CD8-positive, alpha-beta memory T cell (primary cell): ENCODE measurements around the gene TXNDC16. TPM values are rescaled to one million over a fixed set of nuclear protein-coding genes. Genes with fewer than 3 reads are reported as not detected.
"Not testable (repeated sequence)": the region's sequence is repeated elsewhere in the genome, so short reads cannot be mapped to it uniquely, and the experiment has no call there.

Experiments
- CTCF ChIA-PET: fragments of 350-600 bp; sonication (Branson Sonifier 250); formaldehyde crosslinking; loops from one replicate; lab custom pipeline; 2021; ENCODE audit warnings: antibody characterized with exemption; lab: Charles Lee
- POLR2A ChIA-PET: fragments of 350-600 bp; sonication (Branson Sonifier 250); formaldehyde crosslinking; loops from one replicate; lab custom pipeline; 2021; ENCODE audit warnings: antibody characterized with exemption; lab: Charles Lee
- DNase-seq, 5 donors: peaks; one replicate each; pipeline versions ENCODE4 v3.0.0 to v3.0.0-alpha.2; 2020 to 2022; ENCODE audit warnings: mixed read lengths in 1 of 5
- H3K27ac ChIP-seq: one replicate; pipeline ENCODE4 v1.7.0; 2013; ENCODE audit warnings: low read depth, mild to moderate bottlenecking, low read length, moderate library complexity
- H3K27me3 ChIP-seq: 2 replicates; pipeline ENCODE4 v1.7.0; 2013; ENCODE audit warnings: low read length, mild to moderate bottlenecking; ENCODE audit not compliant: insufficient read depth, poor library complexity, severe bottlenecking
- H3K36me3 ChIP-seq: 2 replicates; pipeline ENCODE4 v1.7.0; 2013; ENCODE audit warnings: mild to moderate bottlenecking, low read length, moderate library complexity; ENCODE audit not compliant: insufficient read depth
- H3K4me1 ChIP-seq: 2 replicates; pipeline ENCODE4 v1.7.0; 2013; ENCODE audit warnings: mild to moderate bottlenecking, low read length, moderate library complexity; ENCODE audit not compliant: insufficient read depth
- H3K4me3 ChIP-seq: 2 replicates; pipeline ENCODE4 v1.7.0; 2013; ENCODE audit warnings: mild to moderate bottlenecking, low read length
- H3K9me3 ChIP-seq: 2 replicates; pipeline ENCODE4 v1.7.0; 2013; ENCODE audit warnings: mild to moderate bottlenecking, low read length
- H3K27ac Mint-ChIP-seq, 8 donors: one replicate each; pipeline ENCODE4 v1.8.0; 2020 to 2021; ENCODE audit warnings: mixed read lengths in 8 of 8, mild to moderate bottlenecking in 6 of 8, inconsistent platforms in 3 of 8, moderate library complexity in 3 of 8
- H3K27me3 Mint-ChIP-seq, 2 donors: one replicate each; pipeline ENCODE4 v1.8.0; 2020 to 2021; ENCODE audit warnings: mixed read lengths in 2 of 2, mild to moderate bottlenecking in 1 of 2, moderate library complexity in 1 of 2
- H3K36me3 Mint-ChIP-seq, 3 donors: one replicate each; pipeline ENCODE4 v1.8.0; 2020 to 2021; ENCODE audit warnings: mixed read lengths in 3 of 3, inconsistent platforms in 1 of 3, mild to moderate bottlenecking in 1 of 3
- H3K4me1 Mint-ChIP-seq, 3 donors: one replicate each; pipeline ENCODE4 v1.8.0; 2020 to 2021; ENCODE audit warnings: mixed read lengths in 3 of 3, inconsistent platforms in 1 of 3, mild to moderate bottlenecking in 1 of 3
- H3K4me3 Mint-ChIP-seq, 7 donors: one replicate each; pipeline ENCODE4 v1.8.0; 2020 to 2021; ENCODE audit warnings: mixed read lengths in 7 of 7, mild to moderate bottlenecking in 6 of 7, moderate library complexity in 4 of 7, inconsistent platforms in 2 of 7
- H3K9me3 Mint-ChIP-seq, 5 donors: one replicate each; pipeline ENCODE4 v1.8.0; 2020 to 2022; ENCODE audit warnings: mixed read lengths in 5 of 5, mild to moderate bottlenecking in 3 of 5, moderate library complexity in 2 of 5, inconsistent platforms in 1 of 5
- polyA plus RNA-seq: library from polyadenylated mRNA; unstranded; fragments of 300-500 nt; fragmentation: Illumina TruSeq; gene quantifications from one replicate; pipeline ENCODE4 v1.2.3, GENCODE V29; 2021
- total RNA-seq, 2 experiments: library from RNA; stranded (reverse); gene quantifications; one replicate each; pipeline ENCODE4 v1.2.3, GENCODE V29; 2021

TXNDC16 gene
- total and polyA plus RNA-seq, 3 experiments from 2014 or later, result 1.8 to 4.6 (median 3.8) TPM

DNA sequence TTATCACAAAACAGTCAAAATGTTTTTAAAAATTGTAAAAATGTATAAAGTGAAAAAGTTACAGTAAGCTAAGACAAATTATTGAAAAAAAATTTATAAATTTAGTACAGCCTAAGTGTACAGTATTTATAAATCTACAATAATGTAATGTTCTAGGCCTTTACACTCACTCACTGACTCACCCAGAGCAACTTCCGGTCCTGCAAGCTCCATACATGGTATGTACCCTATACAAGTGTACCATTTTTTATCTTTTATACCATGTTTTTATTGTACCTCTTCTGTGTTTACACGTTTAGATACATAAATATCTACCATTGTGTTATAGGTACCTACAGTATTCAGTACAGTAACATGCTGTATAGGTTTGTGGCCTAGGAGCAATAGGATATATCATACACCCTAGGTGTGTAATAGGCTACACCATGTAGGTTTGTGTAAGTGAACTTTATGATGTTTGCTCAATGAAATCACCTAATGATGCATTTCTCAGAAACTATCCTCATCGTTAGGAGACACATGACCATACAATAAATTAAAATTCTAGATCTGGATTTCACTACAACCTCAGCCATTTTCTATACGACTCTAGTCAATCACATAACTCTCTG, 66.8 kb downstream of the TXNDC16 start:
- POLR2A ChIA-PET, result interaction anchor here (0.6 kb wide), 1 partner anchor 11 kb away, joined by 8 read pairs; no protein-coding TSS in a partner anchor
- Histone ChIP-seq H3K36me3 (no peaks in the 10 kb centered on the region), H3K4me1 (no peaks in the 10 kb centered on the region), H3K27me3 (no peaks in the 10 kb centered on the region), H3K4me3 (no peak overlapping the region), H3K9me3 (no peaks in the 10 kb centered on the region), H3K27ac (no peak overlapping the region)
- no peaks in the 10 kb centered on the region for H3K9me3 Mint-ChIP-seq
- peaks cover 0 to 14% (median 5%) of the 10 kb centered on the region in 3 donors for H3K4me1 Mint-ChIP-seq
- peaks cover 3 to 31% (median 7%) of the 10 kb centered on the region in 3 donors for H3K36me3 Mint-ChIP-seq
- DNase-seq, result no peak
- H3K27me3 Mint-ChIP-seq, result no peaks in the 10 kb centered on the region
- H3K4me3 Mint-ChIP-seq, result no peak overlapping the region
- CTCF ChIA-PET, result interaction anchor here (1.6 kb wide), 1 partner anchor 187 kb away, joined by 4 read pairs; no protein-coding TSS in a partner anchor
- no peak overlapping the region for H3K27ac Mint-ChIP-seq

GRCh38 chr14:52481864-52482263, 70.4 kb downstream of the TXNDC16 start:
- ChIA-PET CTCF (no interaction called here), POLR2A (no interaction called here)
- Histone ChIP-seq H3K4me3 (no peak overlapping the region), H3K27ac (no peak overlapping the region), H3K9me3 (no peaks in the 10 kb centered on the region), H3K36me3 (no peaks in the 10 kb centered on the region), H3K27me3 (no peaks in the 10 kb centered on the region), H3K4me1 (no peaks in the 10 kb centered on the region)
- Mint-ChIP-seq H3K36me3 (peaks cover 16 to 41% (median 35%) of the 10 kb centered on the region in 3 donors), H3K4me1 (peaks cover 7 to 10% (median 10%) of the 10 kb centered on the region in 3 donors), H3K27me3 (no peaks in the 10 kb centered on the region), H3K9me3 (peaks cover 0 to 2% (median 0%) of the 10 kb centered on the region in 5 donors), H3K27ac (no peak overlapping the region), H3K4me3 (no peak overlapping the region)
- no peak for DNase-seq

- POLR2A ChIA-PET, result no interaction called here
- CTCF ChIA-PET, result interaction anchor here (1.2 to 1.5 kb wide), 2 partner anchors 139 to 173 kb away, joined by 3 to 8 read pairs; no protein-coding TSS in a partner anchor
- no peak overlapping the region for H3K4me3 Mint-ChIP-seq
- H3K27me3 Mint-ChIP-seq, result no peaks in the 10 kb centered on the region
- no peak overlapping the region for H3K27ac ChIP-seq
- H3K27ac Mint-ChIP-seq, result no peak overlapping the region
- no peaks in the 10 kb centered on the region for H3K9me3 ChIP-seq
- H3K4me3 ChIP-seq, result no peak overlapping the region
- H3K36me3 ChIP-seq, result no peaks in the 10 kb centered on the region
- peaks cover 6 to 30% (median 19%) of the 10 kb centered on the region in 3 donors for H3K4me1 Mint-ChIP-seq
- peaks cover 0 to 11% (median 7%) of the 10 kb centered on the region in 5 donors for H3K9me3 Mint-ChIP-seq
- peaks cover 10 to 38% (median 29%) of the 10 kb centered on the region in 3 donors for H3K36me3 Mint-ChIP-seq
- no peaks in the 10 kb centered on the region for H3K27me3 ChIP-seq
- DNase-seq, result peak in 2 of 5 donors; percentile 37 to 41
- H3K4me1 ChIP-seq, result peaks cover 12% of the 10 kb centered on the region
Measured at GRCh38 chr14:52473557-52473956, 78.7 kb downstream of the TXNDC16 start.

DNA sequence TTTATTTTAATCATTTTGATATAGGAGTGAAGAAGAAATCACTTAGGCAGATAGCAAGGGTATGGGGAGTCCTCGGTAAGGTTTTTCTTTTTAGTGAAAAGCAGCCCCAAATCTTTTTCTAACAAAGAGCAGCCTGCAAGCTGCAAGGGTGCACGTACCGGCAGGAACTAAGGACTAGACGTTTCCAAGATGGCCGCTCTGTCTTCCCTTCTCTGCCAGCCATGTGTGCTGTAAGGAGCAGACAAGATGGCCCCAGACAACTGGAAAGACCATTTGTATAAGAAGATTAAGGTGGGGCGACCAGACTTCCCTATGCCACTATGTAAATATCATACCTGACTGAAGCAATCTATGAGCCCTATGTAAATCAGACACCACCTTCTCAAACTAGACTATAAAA, 79.6 kb downstream of the TXNDC16 start:
- no peak overlapping the region for H3K27ac ChIP-seq
- Mint-ChIP-seq H3K27me3 (no peaks in the 10 kb centered on the region), H3K4me1 (peaks cover 4 to 29% (median 18%) of the 10 kb centered on the region in 3 donors), H3K9me3 (peaks cover 0 to 11% (median 7%) of the 10 kb centered on the region in 5 donors), H3K27ac (peak overlapping the region in 1 of 8 donors; percentile 4), H3K36me3 (peaks cover 7 to 35% (median 22%) of the 10 kb centered on the region in 3 donors), H3K4me3 (no peak overlapping the region)
- no peak overlapping the region for H3K4me3 ChIP-seq
- CTCF ChIA-PET, result interaction anchor here (1.2 to 1.5 kb wide), 2 partner anchors 138 to 172 kb away, joined by 3 to 8 read pairs; no protein-coding TSS in a partner anchor
- peaks cover 12% of the 10 kb centered on the region for H3K4me1 ChIP-seq
- no peaks in the 10 kb centered on the region for H3K36me3 ChIP-seq
- POLR2A ChIA-PET, result no interaction called here
- no peak for DNase-seq
- H3K27me3 ChIP-seq, result no peaks in the 10 kb centered on the region
- no peaks in the 10 kb centered on the region for H3K9me3 ChIP-seq

DNA sequence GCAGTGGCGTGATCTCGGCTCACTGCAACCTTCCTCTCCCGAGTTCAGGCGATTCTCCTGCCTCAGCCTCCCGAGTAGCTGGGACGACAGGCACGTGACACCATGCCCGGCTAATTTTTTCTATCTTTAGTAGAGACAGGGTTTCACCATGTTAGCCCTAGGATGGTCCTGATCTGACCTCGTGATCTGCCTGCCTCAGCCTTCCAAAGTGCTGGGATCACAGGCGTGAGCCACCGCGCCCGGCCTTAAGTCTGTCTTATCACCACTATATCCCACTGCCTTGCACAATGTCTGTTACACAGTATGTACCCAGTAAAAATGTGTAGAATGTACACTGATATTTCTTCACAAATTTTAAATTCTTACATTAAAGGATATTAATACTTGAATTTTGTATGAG, 80.1 kb downstream of the TXNDC16 start:
- H3K4me3 Mint-ChIP-seq, H3K36me3 ChIP-seq, POLR2A ChIA-PET, H3K27ac ChIP-seq, H3K4me3 ChIP-seq, H3K27me3 Mint-ChIP-seq, H3K27me3 ChIP-seq, DNase-seq, H3K9me3 ChIP-seq: not testable (repeated sequence)
- Mint-ChIP-seq H3K27ac (peak overlapping the region in 2 of 8 donors; percentile 17 to 22), H3K36me3 (peaks cover 7 to 30% (median 19%) of the 10 kb centered on the region in 3 donors), H3K9me3 (peaks cover 0 to 11% (median 7%) of the 10 kb centered on the region in 5 donors), H3K4me1 (peaks cover 4 to 34% (median 20%) of the 10 kb centered on the region in 3 donors)
- H3K4me1 ChIP-seq, result peaks cover 12% of the 10 kb centered on the region
- CTCF ChIA-PET, result interaction anchor here (1.5 kb wide), 1 partner anchor 138 kb away, joined by 3 read pairs; no protein-coding TSS in a partner anchor

DNA sequence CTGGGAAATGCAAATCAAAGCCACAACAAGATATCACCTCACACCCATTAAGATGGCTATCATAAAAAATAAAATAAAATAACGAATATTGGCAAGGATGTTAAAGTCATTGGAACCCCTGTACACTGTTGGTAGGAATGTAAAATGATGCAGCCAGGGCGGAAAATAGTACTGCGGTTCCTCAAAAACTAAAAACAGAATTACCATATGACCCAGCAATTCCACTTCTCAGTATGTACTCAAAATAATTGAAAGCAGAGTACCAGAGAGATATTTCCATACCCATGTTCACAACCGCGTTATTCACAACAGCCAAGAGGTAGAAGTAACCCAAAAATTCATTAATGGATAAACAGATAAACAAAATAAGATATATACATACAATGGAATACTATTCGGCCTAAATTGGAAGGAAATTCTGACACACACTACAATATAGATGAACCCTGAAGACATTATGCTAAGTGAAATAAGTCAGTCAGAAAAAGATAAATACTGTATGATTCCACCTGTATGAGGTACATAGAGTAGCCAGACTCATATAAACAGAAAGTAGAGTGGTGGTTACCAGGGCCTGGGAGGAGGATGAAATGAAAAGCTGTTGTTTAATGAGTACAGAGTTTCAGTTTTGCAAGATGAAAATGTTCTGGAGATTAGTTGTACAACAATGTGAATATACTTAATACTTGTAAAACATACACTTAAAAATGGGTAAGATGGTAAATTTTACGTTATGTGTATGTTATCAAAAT, 84.6 kb downstream of the TXNDC16 start:
- Mint-ChIP-seq H3K27ac (peak overlapping the region in 3 of 8 donors; percentile 7 to 30 (median 10)), H3K4me1 (peaks cover 3 to 27% (median 17%) of the 10 kb centered on the region in 3 donors), H3K36me3 (peaks cover 4 to 8% (median 5%) of the 10 kb centered on the region in 3 donors), H3K4me3 (no peak overlapping the region), H3K9me3 (no peaks in the 10 kb centered on the region), H3K27me3 (no peaks in the 10 kb centered on the region)
- no peaks in the 10 kb centered on the region for H3K36me3 ChIP-seq
- H3K4me1 ChIP-seq, result peaks cover under 1% of the 10 kb centered on the region
- ChIA-PET POLR2A (no interaction called here), CTCF (interaction anchor here (0.6 to 1.2 kb wide), 4 partner anchors 43 to 169 kb away, joined by 3 to 4 read pairs (median 3); no protein-coding TSS in a partner anchor)
- no peak overlapping the region for H3K27ac ChIP-seq
- no peaks in the 10 kb centered on the region for H3K27me3 ChIP-seq
- no peaks in the 10 kb centered on the region for H3K9me3 ChIP-seq
- H3K4me3 ChIP-seq, result no peak overlapping the region
- no peak for DNase-seq

DNA sequence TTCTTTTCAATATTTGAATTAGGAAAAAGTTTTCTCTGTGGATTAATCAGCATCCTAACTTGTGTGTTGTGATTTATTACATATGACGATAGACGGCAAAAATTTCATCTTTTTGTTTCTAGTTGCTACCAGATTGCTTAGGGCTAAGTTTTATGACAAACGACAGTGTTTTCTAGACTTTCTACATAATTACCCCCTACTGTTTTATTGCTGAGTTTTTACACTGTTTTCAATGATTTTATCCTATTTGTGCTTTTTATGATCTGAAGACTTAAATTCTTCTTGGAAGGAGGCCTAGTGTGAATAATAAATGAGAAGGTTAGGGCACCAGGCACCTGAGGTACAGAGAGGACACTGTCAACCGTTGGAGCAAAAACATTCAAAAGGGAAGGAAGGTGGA, 88.1 kb downstream of the TXNDC16 start:
- CTCF ChIA-PET, result no interaction called here
- H3K27ac ChIP-seq, result no peak overlapping the region
- POLR2A ChIA-PET, result no interaction called here

More for the DNA sequence above, 88.1 kb downstream of the TXNDC16 start:
- peaks cover 3 to 14% (median 13%) of the 10 kb centered on the region in 3 donors for H3K4me1 Mint-ChIP-seq
- DNase-seq, result no peak
- Histone ChIP-seq H3K4me3 (no peak overlapping the region), H3K9me3 (peaks cover 10% of the 10 kb centered on the region), H3K36me3 (peaks cover 5% of the 10 kb centered on the region), H3K4me1 (no peaks in the 10 kb centered on the region), H3K27me3 (no peaks in the 10 kb centered on the region)
- peaks cover 7 to 31% (median 25%) of the 10 kb centered on the region in 3 donors for H3K36me3 Mint-ChIP-seq
- no peak overlapping the region for H3K4me3 Mint-ChIP-seq
- peaks cover 0 to 16% (median 11%) of the 10 kb centered on the region in 5 donors for H3K9me3 Mint-ChIP-seq
- no peaks in the 10 kb centered on the region for H3K27me3 Mint-ChIP-seq
- peak overlapping the region in 1 of 8 donors; percentile 38 for H3K27ac Mint-ChIP-seq
